Mucosa of stomach (tissue), 1 donor: ENCODE measurements around the gene MAST4.
A peak's percentile ranks its signal among the peaks of the same experiment; 100 is the strongest.

Experiments used
- H3K27me3 ChIP-seq: one replicate; pipeline ENCODE4 v1.7.0; 2013; ENCODE audit warnings: mild to moderate bottlenecking, low read length; ENCODE audit not compliant: control insufficient read depth, insufficient read depth
- H3K36me3 ChIP-seq: one replicate; pipeline ENCODE4 v1.7.0; 2013; ENCODE audit warnings: low read length; ENCODE audit not compliant: control insufficient read depth, insufficient read depth
- H3K4me1 ChIP-seq: one replicate; pipeline ENCODE4 v1.7.0; 2013; ENCODE audit warnings: mild to moderate bottlenecking, low read length; ENCODE audit not compliant: control insufficient read depth, insufficient read depth
- H3K4me3 ChIP-seq: one replicate; pipeline ENCODE4 v1.7.0; 2013; ENCODE audit warnings: low read length
- H3K9ac ChIP-seq: one replicate; pipeline ENCODE4 v1.7.0; 2013; ENCODE audit warnings: mild to moderate bottlenecking, low read length, moderate library complexity
- H3K9me3 ChIP-seq: one replicate; pipeline ENCODE4 v1.7.0; 2013; ENCODE audit warnings: mild to moderate bottlenecking, low read length, moderate library complexity; ENCODE audit not compliant: control insufficient read depth
- donor health status: Pancreatic carcinoma.

MAST4 gene

GRCh38 chr5:66567474-66567873 lies 28.7 kb upstream of the MAST4 start:
- no peaks in the 10 kb centered on the region for H3K36me3 ChIP-seq
- H3K27me3 ChIP-seq = no peaks in the 10 kb centered on the region
- H3K4me3 ChIP-seq = no peak overlapping the region
- no peaks in the 10 kb centered on the region for H3K9me3 ChIP-seq
- no peaks in the 10 kb centered on the region for H3K4me1 ChIP-seq
- H3K9ac ChIP-seq = no peak overlapping the region

GRCh38 chr5:66570201-66570600 lies 26.0 kb upstream of the MAST4 start:
- Histone ChIP-seq H3K9ac (no peak overlapping the region), H3K9me3 (no peaks in the 10 kb centered on the region), H3K27me3 (no peaks in the 10 kb centered on the region), H3K4me1 (no peaks in the 10 kb centered on the region), H3K4me3 (no peak overlapping the region), H3K36me3 (no peaks in the 10 kb centered on the region)

GRCh38 chr5:66573733-66574132 lies 22.5 kb upstream of the MAST4 start:
- Histone ChIP-seq H3K9me3 (no peaks in the 10 kb centered on the region), H3K4me1 (no peaks in the 10 kb centered on the region), H3K27me3 (no peaks in the 10 kb centered on the region), H3K36me3 (no peaks in the 10 kb centered on the region), H3K9ac (no peak overlapping the region), H3K4me3 (no peak overlapping the region)

GRCh38 chr5:66582499-66583165 lies 13.6 kb upstream of the MAST4 start:
- Histone ChIP-seq H3K4me3 (no peak overlapping the region), H3K4me1 (no peaks in the 10 kb centered on the region), H3K27me3 (no peaks in the 10 kb centered on the region), H3K9ac (no peak overlapping the region), H3K9me3 (no peaks in the 10 kb centered on the region), H3K36me3 (no peaks in the 10 kb centered on the region)

- H3K4me3 ChIP-seq = no peak overlapping the region
- no peaks in the 10 kb centered on the region for H3K36me3 ChIP-seq
- H3K9me3 ChIP-seq = no peaks in the 10 kb centered on the region
- H3K9ac ChIP-seq = no peak overlapping the region
- H3K27me3 ChIP-seq = no peaks in the 10 kb centered on the region
- H3K4me1 ChIP-seq = no peaks in the 10 kb centered on the region
Observed at GRCh38 chr5:66585291-66585690, 10.9 kb upstream of the MAST4 start.

- no peaks in the 10 kb centered on the region for H3K9me3 ChIP-seq
- H3K4me1 ChIP-seq = no peaks in the 10 kb centered on the region
- peaks cover 2% of the 10 kb centered on the region for H3K27me3 ChIP-seq
- no peaks in the 10 kb centered on the region for H3K36me3 ChIP-seq
- no peak overlapping the region for H3K9ac ChIP-seq
- no peak overlapping the region for H3K4me3 ChIP-seq
Observed at GRCh38 chr5:66587771-66588170, 8.4 kb upstream of the MAST4 start.

- H3K4me1 ChIP-seq = peaks cover 10% of the 10 kb centered on the region
- peak overlapping the region; percentile 7 for H3K4me3 ChIP-seq
- H3K9ac ChIP-seq = no peak overlapping the region
- H3K27me3 ChIP-seq = peaks cover 53% of the 10 kb centered on the region
- no peaks in the 10 kb centered on the region for H3K9me3 ChIP-seq
- H3K36me3 ChIP-seq = no peaks in the 10 kb centered on the region
Observed at GRCh38 chr5:66596636-66597182, 516 bp downstream of the MAST4 start.

GRCh38 chr5:66597183-66597757 lies 1.1 kb downstream of the MAST4 start:
- Histone ChIP-seq H3K4me1 (peaks cover 10% of the 10 kb centered on the region), H3K9ac (no peak overlapping the region)

GRCh38 chr5:66602621-66603020 lies 6.4 kb downstream of the MAST4 start:
- peaks cover 23% of the 10 kb centered on the region for H3K27me3 ChIP-seq
- H3K9me3 ChIP-seq = no peaks in the 10 kb centered on the region
- H3K36me3 ChIP-seq = no peaks in the 10 kb centered on the region
- H3K4me3 ChIP-seq = no peak overlapping the region
- H3K4me1 ChIP-seq = peaks cover 2% of the 10 kb centered on the region
- no peak overlapping the region for H3K9ac ChIP-seq

More at GRCh38 chr5:66597183-66597757, 1.1 kb downstream of the MAST4 start:
- H3K9me3 ChIP-seq = no peaks in the 10 kb centered on the region
- peaks cover 53% of the 10 kb centered on the region for H3K27me3 ChIP-seq
- no peaks in the 10 kb centered on the region for H3K36me3 ChIP-seq
- H3K4me3 ChIP-seq = peak overlapping the region; percentile 7

GRCh38 chr5:66603164-66603563 lies 7.0 kb downstream of the MAST4 start:
- H3K4me3 ChIP-seq = no peak overlapping the region
- H3K9ac ChIP-seq = no peak overlapping the region
- H3K9me3 ChIP-seq = no peaks in the 10 kb centered on the region
- H3K27me3 ChIP-seq = peaks cover 18% of the 10 kb centered on the region
- no peaks in the 10 kb centered on the region for H3K36me3 ChIP-seq
- H3K4me1 ChIP-seq = no peaks in the 10 kb centered on the region

- peaks cover 11% of the 10 kb centered on the region for H3K27me3 ChIP-seq
- no peak overlapping the region for H3K4me3 ChIP-seq
- no peak overlapping the region for H3K9ac ChIP-seq
- no peaks in the 10 kb centered on the region for H3K9me3 ChIP-seq
- no peaks in the 10 kb centered on the region for H3K36me3 ChIP-seq
- H3K4me1 ChIP-seq = no peaks in the 10 kb centered on the region
Observed at GRCh38 chr5:66603881-66604280, 7.7 kb downstream of the MAST4 start.

GRCh38 chr5:66606713-66607112 lies 10.5 kb downstream of the MAST4 start:
- no peaks in the 10 kb centered on the region for H3K36me3 ChIP-seq
- H3K9ac ChIP-seq = no peak overlapping the region
- no peaks in the 10 kb centered on the region for H3K9me3 ChIP-seq
- no peak overlapping the region for H3K4me3 ChIP-seq
- H3K27me3 ChIP-seq = peaks cover 3% of the 10 kb centered on the region
- H3K4me1 ChIP-seq = no peaks in the 10 kb centered on the region
